ENCODE results near the gene UQCR11.

GRCh38 chr19:1620502-1620901 lies 15.2 kb upstream of the UQCR11 start:
- TF ChIP-seq CTCF (IDR thresholded peaks at IDR 0.05; ENCODE audit: borderline replicate concordance, extremely low read depth, low read length, poor library complexity, severe bottlenecking), result no peak
- no peak for TF ChIP-seq EZH2 (IDR thresholded peaks at IDR 0.05; ENCODE audit: borderline replicate concordance, low read depth, low read length, severe bottlenecking)

All from DND-41 (cell line).